BE2C (cell line): ENCODE data around the gene PIP4K2B.
"Not testable (repeated sequence)": the region's sequence is repeated elsewhere in the genome, so short reads cannot be mapped to it uniquely, and the experiment has no call there.

Experiments
- DNase-seq: peaks from one replicate; pipeline ENCODE4 v3.0.0-alpha.2; 2020
- H3K27me3 ChIP-seq: fragments of 250-450 bp; sonication (Bioruptor Pico); 2 replicates; pipeline ENCODE4 v1.5.1; 2020; ENCODE audit warnings: mild to moderate bottlenecking
- H3K36me3 ChIP-seq: fragments of 250-450 bp; sonication (Bioruptor Pico); 2 replicates; pipeline ENCODE4 v1.5.1; 2020; ENCODE audit warnings: mild to moderate bottlenecking
- H3K4me1 ChIP-seq: fragments of 250-450 bp; sonication (Bioruptor Pico); 2 replicates; pipeline ENCODE4 v1.5.1; 2020
- H3K4me3 ChIP-seq: 2 replicates; pipeline ENCODE4 v1.5.1; 2011; ENCODE audit warnings: low read depth, low read length
- H3K9me3 ChIP-seq: fragments of 250-450 bp; sonication (Bioruptor Pico); 2 replicates; pipeline ENCODE4 v1.5.1; 2020
- TF ChIP-seq, protein P1 (sequence below): IDR thresholded peaks from 2 replicates; pipeline ENCODE4 v1.5.1; 2012; ENCODE audit warnings: mild to moderate bottlenecking, low read depth, low read length

Gene PIP4K2B

GRCh38 chr17:38796451-38797157, 2.8 kb downstream of the PIP4K2B start:
- Histone ChIP-seq H3K27me3 (no peaks in the 10 kb centered on the region), H3K36me3 (peaks cover 22% of the 10 kb centered on the region), H3K9me3 (no peaks in the 10 kb centered on the region), H3K4me3 (no peak overlapping the region), H3K4me1 (peaks cover 3% of the 10 kb centered on the region)
- TF ChIP-seq, protein P1, sequence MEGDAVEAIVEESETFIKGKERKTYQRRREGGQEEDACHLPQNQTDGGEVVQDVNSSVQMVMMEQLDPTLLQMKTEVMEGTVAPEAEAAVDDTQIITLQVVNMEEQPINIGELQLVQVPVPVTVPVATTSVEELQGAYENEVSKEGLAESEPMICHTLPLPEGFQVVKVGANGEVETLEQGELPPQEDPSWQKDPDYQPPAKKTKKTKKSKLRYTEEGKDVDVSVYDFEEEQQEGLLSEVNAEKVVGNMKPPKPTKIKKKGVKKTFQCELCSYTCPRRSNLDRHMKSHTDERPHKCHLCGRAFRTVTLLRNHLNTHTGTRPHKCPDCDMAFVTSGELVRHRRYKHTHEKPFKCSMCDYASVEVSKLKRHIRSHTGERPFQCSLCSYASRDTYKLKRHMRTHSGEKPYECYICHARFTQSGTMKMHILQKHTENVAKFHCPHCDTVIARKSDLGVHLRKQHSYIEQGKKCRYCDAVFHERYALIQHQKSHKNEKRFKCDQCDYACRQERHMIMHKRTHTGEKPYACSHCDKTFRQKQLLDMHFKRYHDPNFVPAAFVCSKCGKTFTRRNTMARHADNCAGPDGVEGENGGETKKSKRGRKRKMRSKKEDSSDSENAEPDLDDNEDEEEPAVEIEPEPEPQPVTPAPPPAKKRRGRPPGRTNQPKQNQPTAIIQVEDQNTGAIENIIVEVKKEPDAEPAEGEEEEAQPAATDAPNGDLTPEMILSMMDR: no peak
- DNase-seq: no peak

- Histone ChIP-seq H3K4me3 (no peak overlapping the region), H3K36me3 (peaks cover 16% of the 10 kb centered on the region), H3K27me3 (no peaks in the 10 kb centered on the region), H3K9me3 (no peaks in the 10 kb centered on the region), H3K4me1 (peaks cover 12% of the 10 kb centered on the region)
- DNase-seq: no peak
- TF ChIP-seq, protein P1: no peak
Observed at GRCh38 chr17:38794221-38794620, 5.1 kb downstream of the PIP4K2B start.

GRCh38 chr17:38791162-38791561, 8.2 kb downstream of the PIP4K2B start:
- H3K9me3 ChIP-seq: no peaks in the 10 kb centered on the region
- DNase-seq: no peak
- H3K4me1 ChIP-seq: peaks cover 12% of the 10 kb centered on the region
- H3K27me3 ChIP-seq: no peaks in the 10 kb centered on the region
- peaks cover 19% of the 10 kb centered on the region for H3K36me3 ChIP-seq
- no peak overlapping the region for H3K4me3 ChIP-seq
- TF ChIP-seq, protein P1: no peak

GRCh38 chr17:38790148-38790707, 9.1 kb downstream of the PIP4K2B start:
- DNase-seq: not testable (repeated sequence)
- peaks cover 23% of the 10 kb centered on the region for H3K36me3 ChIP-seq

GRCh38 chr17:38789185-38789584, 10.2 kb downstream of the PIP4K2B start:
- H3K4me1 ChIP-seq: peaks cover 12% of the 10 kb centered on the region
- no peaks in the 10 kb centered on the region for H3K27me3 ChIP-seq
- DNase-seq: peak; percentile 60
- H3K4me3 ChIP-seq: no peak overlapping the region
- TF ChIP-seq, protein P1: no peak
- peaks cover 32% of the 10 kb centered on the region for H3K36me3 ChIP-seq
- H3K9me3 ChIP-seq: no peaks in the 10 kb centered on the region

More at GRCh38 chr17:38790148-38790707, 9.1 kb downstream of the PIP4K2B start:
- not testable (repeated sequence) for H3K27me3 ChIP-seq, H3K9me3 ChIP-seq, H3K4me3 ChIP-seq
- peaks cover 12% of the 10 kb centered on the region for H3K4me1 ChIP-seq

DNA sequence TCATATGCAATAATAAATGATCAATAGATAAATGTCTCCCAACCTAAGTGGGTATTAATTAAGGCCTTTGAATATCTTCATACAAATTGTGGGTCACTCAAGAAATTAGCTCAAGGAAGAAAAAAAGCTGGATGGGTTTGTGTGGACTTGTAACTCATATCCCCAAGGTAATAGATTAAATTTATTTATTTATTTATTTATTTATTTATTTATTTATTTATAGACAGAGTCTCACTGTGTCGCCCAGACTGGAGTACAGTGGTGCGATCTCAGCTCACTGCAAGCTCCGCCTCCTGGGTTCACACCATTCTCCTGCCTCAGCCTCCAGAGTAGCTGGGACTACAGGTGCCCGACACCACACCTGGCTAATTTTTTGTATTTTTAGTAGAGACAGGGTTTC, 11.4 kb downstream of the PIP4K2B start:
- H3K9me3 ChIP-seq, H3K4me3 ChIP-seq, H3K27me3 ChIP-seq, DNase-seq: not testable (repeated sequence)
- Histone ChIP-seq H3K4me1 (peaks cover 12% of the 10 kb centered on the region), H3K36me3 (peaks cover 41% of the 10 kb centered on the region)

GRCh38 chr17:38786372-38786771, 13.0 kb downstream of the PIP4K2B start:
- Histone ChIP-seq H3K9me3 (no peaks in the 10 kb centered on the region), H3K36me3 (peaks cover 45% of the 10 kb centered on the region), H3K4me1 (peaks cover 12% of the 10 kb centered on the region), H3K27me3 (no peaks in the 10 kb centered on the region), H3K4me3 (no peak overlapping the region)
- no peak for DNase-seq
- TF ChIP-seq, protein P1: no peak
